ENCODE results near the gene LCE1E.
A peak's percentile ranks its signal among the peaks of the same experiment; 100 is the strongest.

Gene LCE1E, protein sequence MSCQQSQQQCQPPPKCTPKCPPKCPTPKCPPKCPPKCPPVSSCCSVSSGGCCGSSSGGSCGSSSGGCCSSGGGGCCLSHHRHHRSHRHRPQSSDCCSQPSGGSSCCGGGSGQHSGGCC

DNA sequence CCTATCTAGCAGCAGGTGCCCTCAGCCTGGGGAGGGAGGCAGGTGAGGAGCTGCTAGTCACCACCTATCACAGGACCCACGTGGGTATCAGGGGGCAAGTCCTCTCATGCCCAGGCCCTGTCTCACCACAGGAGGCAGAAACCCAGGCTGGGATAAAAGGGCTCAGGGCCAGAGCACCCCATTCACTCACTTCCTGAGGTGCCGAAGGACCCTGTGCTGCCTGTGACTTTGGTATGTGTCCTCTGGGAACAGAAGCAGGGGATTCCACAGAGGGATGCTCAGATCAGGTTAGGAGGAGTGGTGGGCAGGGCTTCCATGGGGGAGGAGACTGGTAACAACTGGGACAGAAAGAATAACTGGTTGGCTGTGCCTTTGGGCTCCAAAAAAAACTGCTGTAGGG lies at the start of gene LCE1E:
TSS of gene LCE1E (plus strand) at position 181 of the 400 bp plus-strand sequence. CDS start 1,043 bp downstream, outside the sequence.
- Histone ChIP-seq H3K4me1 (ENCODE audit: insufficient read depth, poor library complexity, severe bottlenecking) (peaks cover 8% of the 10 kb centered on the region), H3K4me3 (ENCODE audit: severe bottlenecking) (no peak within 1 kb of the TSS), H3K36me3 (ENCODE audit: low read depth) (no peaks in the 10 kb centered on the region), H3K9me3 (ENCODE audit: severe bottlenecking) (no peaks in the 10 kb centered on the region), H3K27me3 (ENCODE audit: insufficient read depth, poor library complexity, severe bottlenecking) (no peaks in the 10 kb centered on the region), H3K27ac (ENCODE audit: poor library complexity, severe bottlenecking) (no peak within 1 kb of the TSS)
- TF ChIP-seq, protein P1, sequence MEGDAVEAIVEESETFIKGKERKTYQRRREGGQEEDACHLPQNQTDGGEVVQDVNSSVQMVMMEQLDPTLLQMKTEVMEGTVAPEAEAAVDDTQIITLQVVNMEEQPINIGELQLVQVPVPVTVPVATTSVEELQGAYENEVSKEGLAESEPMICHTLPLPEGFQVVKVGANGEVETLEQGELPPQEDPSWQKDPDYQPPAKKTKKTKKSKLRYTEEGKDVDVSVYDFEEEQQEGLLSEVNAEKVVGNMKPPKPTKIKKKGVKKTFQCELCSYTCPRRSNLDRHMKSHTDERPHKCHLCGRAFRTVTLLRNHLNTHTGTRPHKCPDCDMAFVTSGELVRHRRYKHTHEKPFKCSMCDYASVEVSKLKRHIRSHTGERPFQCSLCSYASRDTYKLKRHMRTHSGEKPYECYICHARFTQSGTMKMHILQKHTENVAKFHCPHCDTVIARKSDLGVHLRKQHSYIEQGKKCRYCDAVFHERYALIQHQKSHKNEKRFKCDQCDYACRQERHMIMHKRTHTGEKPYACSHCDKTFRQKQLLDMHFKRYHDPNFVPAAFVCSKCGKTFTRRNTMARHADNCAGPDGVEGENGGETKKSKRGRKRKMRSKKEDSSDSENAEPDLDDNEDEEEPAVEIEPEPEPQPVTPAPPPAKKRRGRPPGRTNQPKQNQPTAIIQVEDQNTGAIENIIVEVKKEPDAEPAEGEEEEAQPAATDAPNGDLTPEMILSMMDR (IDR thresholded peaks at IDR 0.05; ENCODE audit: poor library complexity, severe bottlenecking) = no peak
- DNase-seq (ENCODE audit: low spot score) (peak; percentile 72), ATAC-seq (ENCODE audit: low read depth) (peak; percentile 95)

GRCh38 chr1:152737997-152738396 lies 48.1 kb upstream of the LCE1E start:
- peaks cover 26% of the 10 kb centered on the region for H3K4me1 ChIP-seq (ENCODE audit: insufficient read depth, poor library complexity, severe bottlenecking)
- TF ChIP-seq, protein P1 (IDR thresholded peaks at IDR 0.05; ENCODE audit: poor library complexity, severe bottlenecking) = no peak
- H3K36me3 ChIP-seq (ENCODE audit: low read depth) = no peaks in the 10 kb centered on the region
- H3K27me3 ChIP-seq (ENCODE audit: insufficient read depth, poor library complexity, severe bottlenecking) = no peaks in the 10 kb centered on the region
- DNase-seq (ENCODE audit: low spot score) (no peak), ATAC-seq (ENCODE audit: low read depth) (no peak)
- H3K27ac ChIP-seq (ENCODE audit: poor library complexity, severe bottlenecking) = no peak overlapping the region
- H3K9me3 ChIP-seq (ENCODE audit: severe bottlenecking) = no peaks in the 10 kb centered on the region
- no peak overlapping the region for H3K4me3 ChIP-seq (ENCODE audit: severe bottlenecking)

- Histone ChIP-seq H3K36me3 (ENCODE audit: low read depth) (no peaks in the 10 kb centered on the region), H3K27me3 (ENCODE audit: insufficient read depth, poor library complexity, severe bottlenecking) (no peaks in the 10 kb centered on the region), H3K4me3 (ENCODE audit: severe bottlenecking) (no peak overlapping the region), H3K9me3 (ENCODE audit: severe bottlenecking) (no peaks in the 10 kb centered on the region), H3K4me1 (ENCODE audit: insufficient read depth, poor library complexity, severe bottlenecking) (peaks cover 44% of the 10 kb centered on the region), H3K27ac (ENCODE audit: poor library complexity, severe bottlenecking) (peak overlapping the region; percentile 44)
- ATAC-seq (ENCODE audit: low read depth) (peak; percentile 37; the same call in 1 of the 3 replicates), DNase-seq (ENCODE audit: low spot score) (no peak)
- TF ChIP-seq, protein P1 (IDR thresholded peaks at IDR 0.05; ENCODE audit: poor library complexity, severe bottlenecking) = no peak
These were observed 46.2 kb upstream of the LCE1E start for GRCh38 chr1:152739841-152740240.

GRCh38 chr1:152741656-152742055 lies 44.4 kb upstream of the LCE1E start:
- DNase-seq (ENCODE audit: low spot score) (no peak), ATAC-seq (ENCODE audit: low read depth) (no peak)

More at GRCh38 chr1:152741656-152742055, 44.4 kb upstream of the LCE1E start:
- Histone ChIP-seq H3K4me1 (ENCODE audit: insufficient read depth, poor library complexity, severe bottlenecking) (peaks cover 53% of the 10 kb centered on the region), H3K4me3 (ENCODE audit: severe bottlenecking) (no peak overlapping the region), H3K9me3 (ENCODE audit: severe bottlenecking) (no peaks in the 10 kb centered on the region), H3K27ac (ENCODE audit: poor library complexity, severe bottlenecking) (peak overlapping the region; percentile 67), H3K36me3 (ENCODE audit: low read depth) (no peaks in the 10 kb centered on the region), H3K27me3 (ENCODE audit: insufficient read depth, poor library complexity, severe bottlenecking) (no peaks in the 10 kb centered on the region)
- TF ChIP-seq, protein P1 (IDR thresholded peaks at IDR 0.05; ENCODE audit: poor library complexity, severe bottlenecking) = no peak

All from RWPE2 (cell line).